Measurements from ENCODE around the gene SMARCD2.

SMARCD2 gene

DNA sequence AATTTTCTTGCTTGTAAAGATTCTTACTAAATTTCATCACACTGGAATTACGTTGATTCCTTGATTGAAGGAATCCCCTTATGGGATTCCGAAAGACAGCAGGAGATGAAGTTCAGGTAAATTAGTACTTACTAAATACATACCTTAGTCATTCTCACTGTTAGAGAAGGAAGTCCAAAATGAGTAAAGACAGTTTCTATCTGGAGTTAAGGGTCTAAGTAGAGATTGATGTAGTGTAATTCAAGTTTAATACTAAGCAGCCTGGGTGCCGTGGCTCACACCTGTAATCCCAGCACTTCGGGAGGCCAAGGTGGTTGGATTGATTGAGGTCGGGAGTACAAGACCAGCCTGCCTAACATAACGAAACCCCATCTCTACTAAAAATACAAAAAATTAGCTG, 59.0 kb downstream of the SMARCD2 start:
- no peaks in the 10 kb centered on the region for H3K9me3 ChIP-seq (ENCODE audit: severe bottlenecking)
- no peak for DNase-seq
- H3K4me3 ChIP-seq (ENCODE audit: low read depth, low read length), result no peak overlapping the region
- H3K27me3 ChIP-seq (ENCODE audit: insufficient read depth, low read depth, severe bottlenecking), result no peaks in the 10 kb centered on the region
- H3K36me3 ChIP-seq, result peaks cover 95% of the 10 kb centered on the region
- TF ChIP-seq, protein P1, sequence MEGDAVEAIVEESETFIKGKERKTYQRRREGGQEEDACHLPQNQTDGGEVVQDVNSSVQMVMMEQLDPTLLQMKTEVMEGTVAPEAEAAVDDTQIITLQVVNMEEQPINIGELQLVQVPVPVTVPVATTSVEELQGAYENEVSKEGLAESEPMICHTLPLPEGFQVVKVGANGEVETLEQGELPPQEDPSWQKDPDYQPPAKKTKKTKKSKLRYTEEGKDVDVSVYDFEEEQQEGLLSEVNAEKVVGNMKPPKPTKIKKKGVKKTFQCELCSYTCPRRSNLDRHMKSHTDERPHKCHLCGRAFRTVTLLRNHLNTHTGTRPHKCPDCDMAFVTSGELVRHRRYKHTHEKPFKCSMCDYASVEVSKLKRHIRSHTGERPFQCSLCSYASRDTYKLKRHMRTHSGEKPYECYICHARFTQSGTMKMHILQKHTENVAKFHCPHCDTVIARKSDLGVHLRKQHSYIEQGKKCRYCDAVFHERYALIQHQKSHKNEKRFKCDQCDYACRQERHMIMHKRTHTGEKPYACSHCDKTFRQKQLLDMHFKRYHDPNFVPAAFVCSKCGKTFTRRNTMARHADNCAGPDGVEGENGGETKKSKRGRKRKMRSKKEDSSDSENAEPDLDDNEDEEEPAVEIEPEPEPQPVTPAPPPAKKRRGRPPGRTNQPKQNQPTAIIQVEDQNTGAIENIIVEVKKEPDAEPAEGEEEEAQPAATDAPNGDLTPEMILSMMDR (IDR thresholded peaks at IDR 0.05; ENCODE audit: low read depth, low read length), result no peak
- no peak overlapping the region for H3K27ac ChIP-seq
